ENCODE results near the gene WASL.

- TF ChIP-seq SUZ12 (IDR thresholded peaks at IDR 0.05) (no peak), BHLHE40 (IDR thresholded peaks at IDR 0.05; ENCODE audit: borderline replicate concordance) (no peak), TARDBP (IDR thresholded peaks at IDR 0.05) (no peak), SP1 (IDR thresholded peaks at IDR 0.05) (no peak), FOXM1 (IDR thresholded peaks at IDR 0.05; ENCODE audit: borderline replicate concordance) (no peak), ZNF384 (IDR thresholded peaks at IDR 0.05) (no peak), CTBP1 (IDR thresholded peaks at IDR 0.05; ENCODE audit: borderline replicate concordance) (no peak)
Observed at GRCh38 chr7:123641901-123642300, 106.9 kb downstream of the WASL start.

Measured in HEK293T (cell line).